Measurements from ENCODE around the gene SCIN. TPM values are rescaled to one million over a fixed set of nuclear protein-coding genes. Genes with fewer than 3 reads are reported as not detected.
"Not testable (repeated sequence)": the region's sequence is repeated elsewhere in the genome, so short reads cannot be mapped to it uniquely, and the experiment has no call there.

The SCIN gene
- total and polyA plus RNA-seq, 2 donors = 1.3 to 10.7 TPM

- Histone ChIP-seq H3K4me3 (ENCODE audit: low read depth, low read length) (no peak overlapping the region), H3K27ac (ENCODE audit: low read depth) (no peak overlapping the region), H3K36me3 (ENCODE audit: insufficient read depth) (no peaks in the 10 kb centered on the region), H3K4me1 (ENCODE audit: insufficient read depth) (no peaks in the 10 kb centered on the region)
- WGBS = 64% methylated on average over 2 of the region's 2 CpGs
- no peak for DNase-seq (ENCODE audit: extremely low spot score)
These were observed 16.2 kb upstream of the SCIN start for GRCh38 chr7:12554351-12554750.

DNA sequence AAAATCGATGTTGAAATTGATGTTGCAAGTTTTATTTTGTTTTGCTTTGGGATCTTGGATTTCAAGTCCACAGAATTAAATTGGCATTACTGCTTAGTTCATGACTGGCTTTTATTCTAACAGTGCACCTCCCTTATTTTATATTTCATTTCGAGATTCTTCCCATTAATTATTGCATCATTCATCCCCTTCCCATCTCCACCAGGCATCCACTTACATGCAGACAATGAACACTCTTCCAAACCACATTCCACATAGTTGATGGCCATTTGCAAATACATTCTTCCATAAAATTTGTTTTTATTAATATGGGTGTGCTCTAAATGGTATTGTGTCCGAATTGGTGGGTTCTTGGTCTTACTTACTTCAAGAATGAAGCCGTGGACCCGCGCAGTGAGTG is 15.6 kb upstream of the SCIN start:
- no peak overlapping the region for H3K27ac ChIP-seq (ENCODE audit: low read depth)
- DNase-seq (ENCODE audit: extremely low spot score) = no peak
- no peaks in the 10 kb centered on the region for H3K4me1 ChIP-seq (ENCODE audit: insufficient read depth)
- no peak overlapping the region for H3K4me3 ChIP-seq (ENCODE audit: low read depth, low read length)
- WGBS = 88% methylated on average over 6 of the region's 6 CpGs
- no peaks in the 10 kb centered on the region for H3K36me3 ChIP-seq (ENCODE audit: insufficient read depth)

GRCh38 chr7:12555695-12556094 is 14.8 kb upstream of the SCIN start:
- 96% methylated on average over 6 of the region's 6 CpGs for WGBS
- not testable (repeated sequence) for DNase-seq (ENCODE audit: extremely low spot score); H3K4me3 ChIP-seq (ENCODE audit: low read depth, low read length); H3K4me1 ChIP-seq (ENCODE audit: insufficient read depth); H3K36me3 ChIP-seq (ENCODE audit: insufficient read depth); H3K27ac ChIP-seq (ENCODE audit: low read depth)

- WGBS = 92% methylated on average over 60 of the region's 60 CpGs
- H3K4me1 ChIP-seq (ENCODE audit: insufficient read depth); H3K36me3 ChIP-seq (ENCODE audit: insufficient read depth); DNase-seq (ENCODE audit: extremely low spot score); H3K4me3 ChIP-seq (ENCODE audit: low read depth, low read length); H3K27ac ChIP-seq (ENCODE audit: low read depth): not testable (repeated sequence)
These were observed 14.3 kb upstream of the SCIN start for GRCh38 chr7:12556139-12556792.

DNA sequence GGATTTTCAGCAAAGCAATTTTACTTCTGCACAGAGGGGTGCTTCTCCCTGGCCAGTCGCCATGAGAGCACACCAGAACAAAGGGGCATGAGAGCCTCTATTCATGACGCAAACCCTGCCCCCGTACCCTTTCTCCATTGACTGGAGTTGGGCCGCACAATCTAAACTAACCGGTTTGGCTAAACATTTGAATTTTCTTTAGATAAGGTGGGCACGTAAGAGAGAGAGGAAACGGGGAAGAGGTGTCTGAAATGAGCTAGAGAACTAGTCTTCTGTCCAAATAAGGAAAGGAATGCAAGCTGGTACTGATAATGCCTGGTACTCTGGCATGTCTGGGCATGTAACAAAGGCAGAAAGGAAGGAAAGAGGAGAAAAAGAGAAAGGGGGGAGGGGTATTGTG is 13.2 kb upstream of the SCIN start:
- whole genome bisulfite sequencing = 68% methylated on average over 7 of the region's 7 CpGs
- H3K36me3 ChIP-seq (ENCODE audit: insufficient read depth) = no peaks in the 10 kb centered on the region
- H3K27ac ChIP-seq (ENCODE audit: low read depth) = no peak overlapping the region
- H3K4me3 ChIP-seq (ENCODE audit: low read depth, low read length) = no peak overlapping the region
- H3K4me1 ChIP-seq (ENCODE audit: insufficient read depth) = no peaks in the 10 kb centered on the region
- no peak for DNase-seq (ENCODE audit: extremely low spot score)

GRCh38 chr7:12564996-12565764 is 5.3 kb upstream of the SCIN start:
- DNase-seq (ENCODE audit: extremely low spot score) = no peak
- H3K27ac ChIP-seq (ENCODE audit: low read depth) = no peak overlapping the region
- 70% methylated on average over 4 of the region's 4 CpGs for WGBS
- H3K36me3 ChIP-seq (ENCODE audit: insufficient read depth) = no peaks in the 10 kb centered on the region
- H3K4me3 ChIP-seq (ENCODE audit: low read depth, low read length) = no peak overlapping the region
- no peaks in the 10 kb centered on the region for H3K4me1 ChIP-seq (ENCODE audit: insufficient read depth)

- Histone ChIP-seq H3K27ac (ENCODE audit: low read depth) (no peak overlapping the region), H3K4me3 (ENCODE audit: low read depth, low read length) (no peak overlapping the region), H3K36me3 (ENCODE audit: insufficient read depth) (no peaks in the 10 kb centered on the region), H3K4me1 (ENCODE audit: insufficient read depth) (no peaks in the 10 kb centered on the region)
- WGBS = 97% methylated on average over 2 of the region's 2 CpGs
- no peak for DNase-seq (ENCODE audit: extremely low spot score)
These were observed 4.6 kb upstream of the SCIN start for GRCh38 chr7:12565873-12566272.

DNA sequence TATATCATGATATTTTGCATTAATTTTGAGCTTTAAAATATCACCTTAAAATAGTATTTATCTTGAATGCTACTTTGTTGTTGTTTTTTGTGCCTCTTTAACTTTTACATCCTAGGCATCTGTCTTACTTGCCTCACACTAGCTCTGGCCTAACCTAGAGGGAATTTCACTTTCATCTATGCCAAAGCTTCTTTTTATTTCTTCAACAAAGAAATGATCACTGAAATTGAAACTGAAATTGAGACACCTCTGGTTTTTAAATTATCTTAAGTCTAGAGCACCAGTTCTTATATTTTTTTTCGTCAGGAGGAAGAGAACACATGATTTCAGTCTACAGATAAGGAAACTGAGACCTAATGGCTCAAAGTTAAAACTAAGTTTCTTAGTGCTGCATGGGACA is 3.5 kb upstream of the SCIN start:
- WGBS = 74% methylated on average over 1 of the region's 1 CpG
- no peak overlapping the region for H3K4me3 ChIP-seq (ENCODE audit: low read depth, low read length)
- no peaks in the 10 kb centered on the region for H3K4me1 ChIP-seq (ENCODE audit: insufficient read depth)
- no peaks in the 10 kb centered on the region for H3K36me3 ChIP-seq (ENCODE audit: insufficient read depth)
- no peak overlapping the region for H3K27ac ChIP-seq (ENCODE audit: low read depth)
- DNase-seq (ENCODE audit: extremely low spot score) = no peak

- Histone ChIP-seq H3K4me1 (ENCODE audit: insufficient read depth) (no peaks in the 10 kb centered on the region), H3K27ac (ENCODE audit: low read depth) (no peak overlapping the region), H3K4me3 (ENCODE audit: low read depth, low read length) (no peak overlapping the region), H3K36me3 (ENCODE audit: insufficient read depth) (no peaks in the 10 kb centered on the region)
- WGBS = 40% methylated on average over 5 of the region's 5 CpGs
- DNase-seq (ENCODE audit: extremely low spot score) = no peak
These were observed 847 bp upstream of the SCIN start for GRCh38 chr7:12569673-12570072.

DNA sequence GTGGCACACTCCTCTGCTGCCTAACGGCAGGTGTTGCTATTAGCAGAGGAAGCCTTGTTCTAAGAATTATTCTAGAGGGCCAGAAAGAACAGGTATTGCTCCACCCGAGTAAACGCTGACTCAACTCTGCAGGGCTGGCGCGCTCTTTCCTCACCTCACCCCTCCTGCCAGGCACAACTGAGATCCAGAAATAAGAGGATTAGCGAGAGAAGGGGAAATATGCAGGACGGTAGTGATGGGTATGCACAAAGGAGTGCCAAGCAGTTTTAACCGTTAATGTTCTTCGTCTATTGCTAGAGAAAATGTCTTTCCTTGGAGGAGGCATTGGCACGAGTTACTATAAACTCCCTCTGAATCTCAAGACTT is 369 bp upstream of the SCIN start:
- Histone ChIP-seq H3K27ac (ENCODE audit: low read depth) (no peak overlapping the region), H3K4me3 (ENCODE audit: low read depth, low read length) (peak overlapping the region; percentile 38), H3K4me1 (ENCODE audit: insufficient read depth) (no peaks in the 10 kb centered on the region), H3K36me3 (ENCODE audit: insufficient read depth) (no peaks in the 10 kb centered on the region)
- no peak for DNase-seq (ENCODE audit: extremely low spot score)
- WGBS = 6% methylated on average over 10 of the region's 10 CpGs

DNA sequence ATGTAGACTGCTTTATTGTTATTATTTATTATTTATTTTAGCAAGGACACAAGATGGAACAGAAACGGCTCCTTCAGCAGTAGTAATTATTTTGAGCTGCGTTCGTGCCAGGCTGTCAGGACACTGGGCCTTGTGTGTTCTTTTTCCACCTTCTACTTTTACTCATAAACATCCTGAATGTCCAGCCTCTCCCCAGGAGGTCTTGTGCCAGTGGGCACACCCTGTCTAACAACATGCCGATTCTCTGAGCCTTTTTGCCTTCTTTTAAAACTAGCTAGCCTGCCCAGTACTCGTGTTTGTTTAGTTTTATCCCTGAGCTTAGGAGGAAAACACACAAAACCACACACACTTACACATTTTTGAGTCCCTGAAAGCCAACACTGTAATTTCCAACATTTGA is 1.2 kb downstream of the SCIN start:
- DNase-seq (ENCODE audit: extremely low spot score) = no peak
- no peak overlapping the region for H3K4me3 ChIP-seq (ENCODE audit: low read depth, low read length)
- 81% methylated on average over 5 of the region's 5 CpGs for WGBS
- no peaks in the 10 kb centered on the region for H3K4me1 ChIP-seq (ENCODE audit: insufficient read depth)
- H3K36me3 ChIP-seq (ENCODE audit: insufficient read depth) = no peaks in the 10 kb centered on the region
- peak overlapping the region; percentile 16 for H3K27ac ChIP-seq (ENCODE audit: low read depth)

- Histone ChIP-seq H3K36me3 (ENCODE audit: insufficient read depth) (no peaks in the 10 kb centered on the region), H3K4me1 (ENCODE audit: insufficient read depth) (no peaks in the 10 kb centered on the region), H3K4me3 (ENCODE audit: low read depth, low read length) (no peak overlapping the region), H3K27ac (ENCODE audit: low read depth) (peak overlapping the region; percentile 45)
- 49% methylated on average over 2 of the region's 2 CpGs for WGBS
- DNase-seq (ENCODE audit: extremely low spot score) = no peak
These were observed 2.5 kb downstream of the SCIN start for GRCh38 chr7:12572941-12573575.

DNA sequence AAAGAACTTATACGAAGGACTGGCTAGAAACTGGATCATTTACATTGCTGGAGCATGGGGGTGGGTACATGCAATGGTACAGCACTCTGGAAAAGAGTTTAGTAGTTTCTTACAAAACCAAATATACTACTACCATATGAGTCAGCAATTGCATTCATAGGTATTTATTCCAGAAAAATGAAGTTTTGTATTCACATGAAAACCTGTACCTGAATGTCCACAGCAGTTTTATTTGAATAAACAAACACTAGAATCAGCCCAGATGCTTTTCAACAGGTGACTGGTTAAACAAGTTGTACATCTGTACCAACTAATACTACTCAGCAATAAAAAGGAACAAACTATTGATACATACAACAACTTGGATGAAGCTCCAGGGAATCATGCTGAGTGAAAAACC is 3.4 kb downstream of the SCIN start:
- no peak overlapping the region for H3K27ac ChIP-seq (ENCODE audit: low read depth)
- 79% methylated on average over 1 of the region's 1 CpG for WGBS
- no peaks in the 10 kb centered on the region for H3K36me3 ChIP-seq (ENCODE audit: insufficient read depth)
- no peaks in the 10 kb centered on the region for H3K4me1 ChIP-seq (ENCODE audit: insufficient read depth)
- DNase-seq (ENCODE audit: extremely low spot score) = no peak
- no peak overlapping the region for H3K4me3 ChIP-seq (ENCODE audit: low read depth, low read length)

Measured in urinary bladder (tissue), 4 donors.